Endothelial cell of umbilical vein (primary cell): Measurements from ENCODE around the gene SDCBP2. TPM values are rescaled to one million over a fixed set of nuclear protein-coding genes. Genes with fewer than 3 reads are reported as not detected.
A peak's percentile ranks its signal among the peaks of the same experiment; 100 is the strongest.

Source experiments
- Bru-seq: library from RNA; stranded (reverse); fragments of 400-500 nt; gene quantifications from one replicate; lab custom pipeline; 2021; lab: Mats Ljungman, UMichigan
- BruChase-seq, 2 experiments: library from RNA; stranded (reverse); fragments of 400-500 nt; gene quantifications; one replicate each; lab custom pipeline; 2021; lab: Mats Ljungman, UMichigan
- BruUV-seq: library from RNA; stranded (reverse); fragments of 400-500 nt; replicated peaks from 2 replicates; lab custom pipeline; 2021; lab: Mats Ljungman, UMichigan
- CTCF ChIA-PET: fragments of 300-600, 350-600 bp; sonication (Branson Sonifier 250); formaldehyde crosslinking; loops from one replicate; lab custom pipeline; 2021; ENCODE audit warnings: antibody characterized with exemption, inconsistent platforms; lab: Charles Lee
- POLR2A ChIA-PET: fragments of 300-600, 350-600 bp; sonication (Branson Sonifier 250); formaldehyde crosslinking; loops from one replicate; lab custom pipeline; 2021; ENCODE audit warnings: antibody characterized with exemption, inconsistent platforms; lab: Charles Lee
- DNase-seq: peaks from one replicate; pipeline ENCODE4 v3.0.0-alpha.2; 2011; ENCODE audit warnings: low read depth, low spot score
- FAIRE-seq: peaks from 2 replicates; lab custom pipeline; 2011; peaks lifted over from hg19 to GRCh38; lab: Jason Lieb, UNC
- H2AFZ ChIP-seq: 2 replicates; pipeline ENCODE4 v1.6.0; 2012; ENCODE audit warnings: low read depth, low read length, control low read depth, inconsistent platforms
- H3K27ac ChIP-seq: 2 replicates; pipeline ENCODE4 v1.5.1; 2011; ENCODE audit warnings: low read depth, mild to moderate bottlenecking, control low read depth, low read length, moderate library complexity; ENCODE audit not compliant: insufficient read depth
- H3K27me3 ChIP-seq, 2 experiments: 2 replicates each; pipeline versions ENCODE4 v1.6.0 to v1.6.1; 2011; ENCODE audit warnings: low read length in 2 of 2, mixed read lengths in 1 of 2; ENCODE audit not compliant: control insufficient read depth in 2 of 2, insufficient read depth in 2 of 2
- H3K36me3 ChIP-seq, 2 experiments: 2 replicates in 1 of 2; 3 replicates in 1 of 2; pipeline ENCODE4 v1.5.1; 2011; ENCODE audit warnings: low read length in 2 of 2, mild to moderate bottlenecking in 1 of 2, moderate library complexity in 1 of 2; ENCODE audit not compliant: control insufficient read depth in 2 of 2, insufficient read depth in 2 of 2; ENCODE audit errors: extremely low read depth in 1 of 2
- H3K4me1 ChIP-seq: 3 replicates; pipeline ENCODE4 v1.5.1; 2011; ENCODE audit warnings: mild to moderate bottlenecking, low read length; ENCODE audit not compliant: control insufficient read depth, insufficient read depth; ENCODE audit errors: extremely low read depth
- H3K4me2 ChIP-seq: 2 replicates; pipeline ENCODE4 v1.6.1; 2011; ENCODE audit warnings: low read length, control low read depth, mixed read lengths; ENCODE audit not compliant: insufficient read depth
- H3K4me3 ChIP-seq, 3 experiments: fragments of 200-600 bp in 1 of 3; sonication (generic), shearing (Covaris generic) in 1 of 3; replicated peaks in 1 of 3; 2 replicates each; pipeline ENCODE4 v1.5.1; 2011 to 2016; ENCODE audit warnings: control low read depth in 3 of 3, low read length in 3 of 3, mild to moderate bottlenecking in 2 of 3, inconsistent platforms in 1 of 3, low read depth in 1 of 3, moderate library complexity in 1 of 3; ENCODE audit not compliant: insufficient read depth in 1 of 3
- H3K79me2 ChIP-seq: 2 replicates; pipeline ENCODE4 v1.6.0; 2012; ENCODE audit warnings: low read length, inconsistent platforms; ENCODE audit not compliant: control insufficient read depth, insufficient read depth
- H3K9ac ChIP-seq: replicated peaks from 2 replicates; pipeline ENCODE3; 2011; ENCODE audit warnings: low read length, control low read depth; ENCODE audit not compliant: insufficient read depth; ENCODE audit errors: extremely low read depth
- H3K9me1 ChIP-seq: replicated peaks from 3 replicates; pipeline ENCODE4 v1.6.0; 2011; ENCODE audit warnings: mild to moderate bottlenecking, low read length; ENCODE audit not compliant: control insufficient read depth, insufficient read depth; ENCODE audit errors: extremely low read depth
- H3K9me3 ChIP-seq: replicated peaks from 2 replicates; pipeline ENCODE4 v1.5.1; 2012; ENCODE audit warnings: low read length, inconsistent platforms; ENCODE audit not compliant: control insufficient read depth, insufficient read depth
- H4K20me1 ChIP-seq: replicated peaks from 2 replicates; pipeline ENCODE3; 2011; ENCODE audit warnings: mild to moderate bottlenecking, low read length; ENCODE audit not compliant: control insufficient read depth, insufficient read depth; ENCODE audit errors: extremely low read depth
- CTCF ChIP-seq, 2 donors: IDR thresholded peaks; 1 replicate in 1 of 2; 2 replicates in 1 of 2; pipeline ENCODE4 v1.5.1; 2011; ENCODE audit warnings: low read length in 2 of 2, mild to moderate bottlenecking in 2 of 2, moderate library complexity in 2 of 2, control low read depth in 1 of 2, inconsistent platforms in 1 of 2, low read depth in 1 of 2; ENCODE audit not compliant: insufficient read depth in 1 of 2; ENCODE audit errors: extremely low read depth in 1 of 2
- EZH2 ChIP-seq: IDR thresholded peaks from 2 replicates; pipeline ENCODE4 v1.6.1; 2012; ENCODE audit warnings: borderline replicate concordance, low read depth, mild to moderate bottlenecking, moderate library complexity, low read length, inconsistent platforms; ENCODE audit not compliant: severe bottlenecking
- FOS ChIP-seq: IDR thresholded peaks from 2 replicates; pipeline ENCODE4 v1.6.1; 2011; ENCODE audit warnings: mild to moderate bottlenecking, low read length, moderate library complexity, borderline replicate concordance; ENCODE audit not compliant: insufficient read depth
- GATA2 ChIP-seq: IDR thresholded peaks from 2 replicates; pipeline ENCODE4 v1.7.0; 2011; ENCODE audit warnings: low read depth, mild to moderate bottlenecking, moderate library complexity, mixed read lengths, low read length; ENCODE audit not compliant: insufficient read length, insufficient read depth
- JUN ChIP-seq: IDR thresholded peaks from 2 replicates; pipeline ENCODE4 v1.6.1; 2011; ENCODE audit warnings: borderline replicate concordance, low read depth; ENCODE audit not compliant: insufficient read length, insufficient read depth
- MAX ChIP-seq: IDR thresholded peaks from 2 replicates; pipeline ENCODE4 v1.6.1; 2011; ENCODE audit not compliant: insufficient read depth, insufficient read length
- MYC ChIP-seq: IDR thresholded peaks from one replicate; pipeline ENCODE4 v1.6.1; 2011; ENCODE audit warnings: mild to moderate bottlenecking, low read depth, low read length
- POLR2A ChIP-seq: IDR thresholded peaks from 2 replicates; pipeline ENCODE4 v1.6.1; 2012; ENCODE audit warnings: low read depth, mild to moderate bottlenecking, control low read depth, low read length
- POLR2AphosphoS5 ChIP-seq: IDR thresholded peaks from 2 replicates; pipeline ENCODE4 v1.6.1; 2012; ENCODE audit warnings: low read depth, mild to moderate bottlenecking, control low read depth, low read length, moderate library complexity; ENCODE audit not compliant: insufficient read depth
- dilution Hi-C: fragments of 300-500 bp; cut with MboI; formaldehyde crosslinking; loops from one replicate; pipeline ENCODE4 v1.15.0; 2019; ENCODE audit warnings: low sequenced_read_pairs; ENCODE audit not compliant: extremely low pct_ligation_motif_present
- intact Hi-C: fragments of 100-400 bp; cut with micrococcal nuclease; formaldehyde crosslinking; loops from one replicate; pipeline ENCODE4 v1.10.0; 2022
- long read RNA-seq: library from polyadenylated mRNA; stranded (forward); transcript quantifications from one replicate; pipeline ENCODE4 v2.0.0, GENCODE V29; 2021
- polyA minus RNA-seq, 3 experiments: library from RNA; depleted of rRNA, polyadenylated mRNA; stranded (reverse); fragments of >200 nt; gene quantifications; 1 replicate in 1 of 3; 2 replicates in 2 of 3; pipeline ENCODE4 v1.2.3, GENCODE V29; 2011
- polyA plus RNA-seq, 4 experiments: library from polyadenylated mRNA; depleted of rRNA in 3 of 4; stranded (reverse) in 3 of 4; unstranded in 1 of 4; fragments of >200 nt; gene quantifications; 2 replicates each; pipeline versions ENCODE4 v1.2.1 to v1.2.3, GENCODE V29; 2011 to 2012; ENCODE audit warnings: missing spikeins in 1 of 4
- total RNA-seq: library from RNA; stranded (reverse); gene quantifications from 2 replicates; pipeline ENCODE4 v1.2.3, GENCODE V29; 2021

The SDCBP2 gene
- total RNA-seq (5.5 and 9.0 TPM in 2 replicates), polyA plus RNA-seq (5.8 and 6.9 TPM in 2 replicates), polyA minus RNA-seq (1.2 and 2.7 TPM in 2 replicates), Bru-seq, nascent RNA (percentile 45 among the genes with signal in this experiment), BruChase-seq, experiment 1, labeled RNA remaining after a 6-hour chase (percentile 51 among the genes with signal in this experiment), BruChase-seq, experiment 2, labeled RNA remaining after a 2-hour chase (percentile 79 among the genes with signal in this experiment)
- 4.6 and 5.5 TPM in 2 replicates for polyA plus RNA-seq (2011; cell fraction: cytosol; rRNA removed)
- polyA plus RNA-seq (2011; cell fraction: nucleus; rRNA removed) = 11.0 and 11.4 TPM in 2 replicates
- 3.1 and 4.8 TPM in 2 replicates for polyA plus RNA-seq (2012)
- not detected for polyA minus RNA-seq (2011; cell fraction: cytosol; rRNA and poly(A)+ RNA removed)
- polyA minus RNA-seq (2011; cell fraction: nucleus; rRNA and poly(A)+ RNA removed) = 2.2 and 2.3 TPM in 2 replicates
- long read RNA-seq, partial matches to known transcripts = 0 of 19 reads
- long read RNA-seq, other reads (novel, unspliced or antisense) = 12 of 19 reads

GRCh38 chr20:1328680-1329330 is at the start of gene SDCBP2:
TSS of gene SDCBP2 (minus strand) at chr20:1329139. CDS start at chr20:1320416, 8,723 bp downstream.
- Histone ChIP-seq H3K9me3 (no peaks in the 10 kb centered on the region), H3K9ac (no peak within 1 kb of the TSS), H3K4me3 (no peak within 1 kb of the TSS), H3K79me2 (peaks cover 28% of the 10 kb centered on the region), H3K27ac (peak within 1 kb of the TSS; percentile 40), H4K20me1 (no peaks in the 10 kb centered on the region), H3K36me3 (no peaks in the 10 kb centered on the region), H2AFZ (no peak within 1 kb of the TSS), H3K4me1 (peaks cover 75% of the 10 kb centered on the region), H3K27me3 (no peaks in the 10 kb centered on the region), H3K9me1 (no peaks in the 10 kb centered on the region), H3K4me2 (no peak within 1 kb of the TSS)
- ChIA-PET CTCF (interaction anchor here (1.2 to 2.4 kb wide), 4 partner anchors 13 to 175 kb away, joined by 4 to 6 read pairs (median 5); no protein-coding TSS in a partner anchor), POLR2A (interaction anchor here (1.1 kb wide), 1 partner anchor 55 kb away, joined by 3 read pairs; no protein-coding TSS in a partner anchor)
- FAIRE-seq = no peak
- no TSS peak for BruUV-seq
- dilution Hi-C loops = no loop called here
- intact Hi-C loops = no loop called here
- TF ChIP-seq FOS = no peak
- TF ChIP-seq POLR2A = no peak
- TF ChIP-seq MYC = no peak
- no peak for TF ChIP-seq CTCF (IDR thresholded peaks at IDR 0.05; ENCODE audit: extremely low read depth in 1 of 2, insufficient read depth in 1 of 2, low read depth in 1 of 2, low read length in 2 of 2)
- TF ChIP-seq POLR2AphosphoS5 = no peak
- no peak for TF ChIP-seq MAX
- no peak for TF ChIP-seq EZH2
- TF ChIP-seq GATA2 = no peak
- no peak for TF ChIP-seq JUN
- DNase-seq = no peak
